Gastroesophageal sphincter (tissue), 4 donors: ENCODE measurements around the gene PTGIR. TPM values are rescaled to one million over a fixed set of nuclear protein-coding genes. Genes with fewer than 3 reads are reported as not detected.

Experiments
- ATAC-seq: fragments of 150-250 bp; one replicate; pipeline ENCODE4 v1.9.1; 2016; ENCODE audit warnings: mild to moderate bottlenecking, moderate library complexity
- H3K27ac ChIP-seq, 4 donors: fragments of 200-600 bp; sonication (generic) in 3 of 4; 1 replicate in 3 of 4; 2 replicates in 1 of 4; pipeline ENCODE4 v1.5.1; 2016 to 2019
- H3K27me3 ChIP-seq: fragments of 200-600 bp; sonication (generic); one replicate; pipeline ENCODE4 v1.5.1; 2019
- H3K36me3 ChIP-seq, 2 donors: fragments of 200-600 bp; sonication (generic); one replicate each; pipeline ENCODE4 v1.5.1; 2019; ENCODE audit warnings: control low read depth in 1 of 2
- H3K4me1 ChIP-seq, 3 donors: fragments of 200-600 bp; sonication (generic); 1 replicate in 2 of 3; 2 replicates in 1 of 3; pipeline ENCODE4 v1.5.1; 2016 to 2019; ENCODE audit warnings: control low read depth in 2 of 3
- H3K4me3 ChIP-seq, 2 donors: fragments of 200-600 bp; sonication (generic); one replicate each; pipeline ENCODE4 v1.5.1; 2019; ENCODE audit warnings: mild to moderate bottlenecking in 1 of 2, moderate library complexity in 1 of 2
- H3K9me3 ChIP-seq, 3 donors: fragments of 200-600 bp; sonication (generic); one replicate each; pipeline ENCODE4 v1.5.1; 2017 to 2019; ENCODE audit warnings: control low read depth in 2 of 3
- EP300 ChIP-seq: sonication (generic); formaldehyde crosslinking; IDR thresholded peaks from one replicate; pipeline ENCODE4 v1.6.1; 2017; ENCODE audit warnings: antibody characterized with exemption, mild to moderate bottlenecking
- POLR2A ChIP-seq, 2 donors: fragments of 450-650 bp; IDR thresholded peaks; one replicate each; pipeline ENCODE4 v1.6.1; 2017; ENCODE audit warnings: antibody characterized with exemption in 2 of 2, mild to moderate bottlenecking in 2 of 2, moderate library complexity in 1 of 2
- POLR2AphosphoS5 ChIP-seq: sonication (generic); formaldehyde crosslinking; IDR thresholded peaks from one replicate; pipeline ENCODE4 v1.6.1; 2017; ENCODE audit warnings: antibody characterized with exemption
- WGBS, 2 donors: methylation state at CpG; one replicate each; pipeline ENCODE4 v1.1.5; 2018; ENCODE audit warnings: low coverage in 1 of 2; 5-methylcytosine and 5-hydroxymethylcytosine counted together
- total RNA-seq, 4 donors: library from RNA; depleted of rRNA; stranded (reverse); fragments of >200 nt; gene quantifications; one replicate each; pipeline ENCODE4 v1.1.0, GENCODE V29; 2016
- TF ChIP-seq, protein P1 (sequence below), 4 experiments: fragments of 200-600 bp in 2 of 4; fragments of 450-650 bp in 2 of 4; sonication (generic) in 1 of 4; IDR thresholded peaks; one replicate each; pipeline ENCODE4 v1.5.1; 2017 to 2019; ENCODE audit warnings: antibody characterized with exemption in 4 of 4, mild to moderate bottlenecking in 2 of 4, moderate library complexity in 2 of 4

The PTGIR gene
- total RNA-seq, 4 donors from 2014 or later: 3.6 to 5.9 (median 4.3) TPM

DNA sequence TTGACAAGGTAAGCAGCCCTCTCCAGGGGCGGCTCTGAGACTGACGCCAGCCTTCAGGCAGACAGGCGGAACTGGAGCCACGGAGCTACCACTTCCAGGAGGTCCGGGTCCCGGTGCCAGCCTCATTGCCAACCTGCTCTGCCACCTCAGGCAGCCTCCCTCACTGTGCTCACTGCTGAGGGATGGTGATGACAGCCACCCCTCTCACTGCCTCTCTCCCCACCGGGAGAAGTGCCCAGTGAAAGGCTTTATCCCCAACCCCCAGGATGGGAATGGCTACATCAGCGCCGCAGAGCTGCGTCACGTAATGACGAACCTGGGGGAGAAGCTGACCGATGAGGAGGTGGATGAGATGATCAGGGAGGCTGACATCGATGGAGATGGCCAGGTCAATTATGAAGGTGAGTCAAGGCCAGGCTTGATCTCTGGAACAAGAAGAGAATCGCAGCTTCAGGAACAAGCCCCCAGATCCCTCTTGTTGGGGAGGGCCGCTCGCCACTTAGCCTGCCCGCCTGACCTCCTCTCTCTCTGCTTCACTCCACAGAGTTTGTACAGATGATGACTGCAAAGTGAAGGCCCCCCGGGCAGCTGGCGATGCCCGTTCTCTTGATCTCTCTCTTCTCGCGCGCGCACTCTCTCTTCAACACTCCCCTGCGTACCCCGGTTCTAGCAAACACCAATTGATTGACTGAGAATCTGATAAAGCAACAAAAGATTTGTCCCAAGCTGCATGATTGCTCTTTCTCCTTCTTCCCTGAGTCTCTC is 16.1 kb downstream of the PTGIR start:
- H3K36me3 ChIP-seq: peaks cover 0 to 53% of the 10 kb centered on the region in 2 donors
- H3K27ac ChIP-seq: no peak overlapping the region
- no peak overlapping the region for H3K4me3 ChIP-seq
- H3K9me3 ChIP-seq: no peaks in the 10 kb centered on the region
- no peak for ATAC-seq
- H3K4me1 ChIP-seq: peaks cover 0 to 44% (median 15%) of the 10 kb centered on the region in 3 donors
- WGBS, 2 donors: 93 to 94% methylated on average over 3 to 20 of the region's 27 CpGs
- no peaks in the 10 kb centered on the region for H3K27me3 ChIP-seq
- TF ChIP-seq, protein P1, sequence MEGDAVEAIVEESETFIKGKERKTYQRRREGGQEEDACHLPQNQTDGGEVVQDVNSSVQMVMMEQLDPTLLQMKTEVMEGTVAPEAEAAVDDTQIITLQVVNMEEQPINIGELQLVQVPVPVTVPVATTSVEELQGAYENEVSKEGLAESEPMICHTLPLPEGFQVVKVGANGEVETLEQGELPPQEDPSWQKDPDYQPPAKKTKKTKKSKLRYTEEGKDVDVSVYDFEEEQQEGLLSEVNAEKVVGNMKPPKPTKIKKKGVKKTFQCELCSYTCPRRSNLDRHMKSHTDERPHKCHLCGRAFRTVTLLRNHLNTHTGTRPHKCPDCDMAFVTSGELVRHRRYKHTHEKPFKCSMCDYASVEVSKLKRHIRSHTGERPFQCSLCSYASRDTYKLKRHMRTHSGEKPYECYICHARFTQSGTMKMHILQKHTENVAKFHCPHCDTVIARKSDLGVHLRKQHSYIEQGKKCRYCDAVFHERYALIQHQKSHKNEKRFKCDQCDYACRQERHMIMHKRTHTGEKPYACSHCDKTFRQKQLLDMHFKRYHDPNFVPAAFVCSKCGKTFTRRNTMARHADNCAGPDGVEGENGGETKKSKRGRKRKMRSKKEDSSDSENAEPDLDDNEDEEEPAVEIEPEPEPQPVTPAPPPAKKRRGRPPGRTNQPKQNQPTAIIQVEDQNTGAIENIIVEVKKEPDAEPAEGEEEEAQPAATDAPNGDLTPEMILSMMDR (IDR thresholded peaks at IDR 0.05): no peak
- TF ChIP-seq EP300: no peak

DNA sequence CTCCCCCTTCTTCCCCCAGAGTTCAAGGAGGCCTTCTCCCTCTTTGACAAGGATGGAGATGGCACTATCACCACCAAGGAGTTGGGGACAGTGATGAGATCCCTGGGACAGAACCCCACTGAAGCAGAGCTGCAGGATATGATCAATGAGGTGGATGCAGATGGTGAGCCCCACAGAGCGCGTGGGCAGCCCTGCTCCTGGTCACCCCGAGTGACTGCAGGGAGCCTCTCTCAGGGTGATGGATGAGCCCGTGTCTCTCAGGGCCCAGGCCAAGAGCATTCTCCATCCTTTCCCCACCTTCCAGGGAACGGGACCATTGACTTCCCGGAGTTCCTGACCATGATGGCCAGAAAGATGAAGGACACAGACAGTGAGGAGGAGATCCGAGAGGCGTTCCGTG is 16.7 kb downstream of the PTGIR start:
- H3K36me3 ChIP-seq: peaks cover 0 to 53% of the 10 kb centered on the region in 2 donors
- peaks cover 0 to 49% (median 21%) of the 10 kb centered on the region in 3 donors for H3K4me1 ChIP-seq
- H3K9me3 ChIP-seq: no peaks in the 10 kb centered on the region
- H3K27me3 ChIP-seq: no peaks in the 10 kb centered on the region
- H3K27ac ChIP-seq: peak overlapping the region in 1 of 4 donors; percentile 39
- no peak for ATAC-seq
- no peak overlapping the region for H3K4me3 ChIP-seq
- WGBS, 2 donors: no CpG with 5 or more reads among the region's 9 CpGs
- TF ChIP-seq POLR2AphosphoS5: no peak
- no peak for TF ChIP-seq POLR2A (IDR thresholded peaks at IDR 0.05)
- TF ChIP-seq EP300: no peak
- TF ChIP-seq, protein P1 (IDR thresholded peaks at IDR 0.05): no peak

DNA sequence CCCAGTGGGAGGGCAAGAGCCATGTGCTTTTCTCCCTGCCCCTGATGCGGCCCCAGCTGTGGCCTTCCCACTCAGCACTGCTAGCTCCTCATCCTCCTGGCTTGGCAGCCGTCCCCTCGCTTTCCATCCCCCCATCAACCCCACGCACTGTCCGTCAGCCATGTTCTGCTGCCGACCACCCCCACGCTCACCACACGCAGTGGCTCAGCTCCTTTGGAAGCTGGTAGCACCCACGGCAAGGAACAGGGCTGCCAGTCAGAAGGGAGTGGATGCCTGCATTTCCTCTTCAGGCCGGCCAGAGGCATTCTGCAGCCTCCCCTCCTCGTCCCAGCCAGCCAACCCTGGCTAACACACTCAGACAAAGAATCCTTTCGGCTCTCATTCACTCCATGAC is 17.4 kb downstream of the PTGIR start:
- H3K36me3 ChIP-seq: peaks cover 0 to 53% of the 10 kb centered on the region in 2 donors
- peak overlapping the region in 2 of 4 donors; percentile 19 to 39 for H3K27ac ChIP-seq
- peaks cover 0 to 57% (median 28%) of the 10 kb centered on the region in 3 donors for H3K4me1 ChIP-seq
- no peaks in the 10 kb centered on the region for H3K27me3 ChIP-seq
- TF ChIP-seq POLR2AphosphoS5: no peak
- TF ChIP-seq EP300: no peak
- TF ChIP-seq, protein P1 (IDR thresholded peaks at IDR 0.05): no peak
- TF ChIP-seq POLR2A (IDR thresholded peaks at IDR 0.05): no peak
- 63 to 83% methylated on average over 2 to 7 of the region's 12 CpGs for WGBS, 2 donors
- no peak overlapping the region for H3K4me3 ChIP-seq
- no peak for ATAC-seq
- H3K9me3 ChIP-seq: no peaks in the 10 kb centered on the region

DNA sequence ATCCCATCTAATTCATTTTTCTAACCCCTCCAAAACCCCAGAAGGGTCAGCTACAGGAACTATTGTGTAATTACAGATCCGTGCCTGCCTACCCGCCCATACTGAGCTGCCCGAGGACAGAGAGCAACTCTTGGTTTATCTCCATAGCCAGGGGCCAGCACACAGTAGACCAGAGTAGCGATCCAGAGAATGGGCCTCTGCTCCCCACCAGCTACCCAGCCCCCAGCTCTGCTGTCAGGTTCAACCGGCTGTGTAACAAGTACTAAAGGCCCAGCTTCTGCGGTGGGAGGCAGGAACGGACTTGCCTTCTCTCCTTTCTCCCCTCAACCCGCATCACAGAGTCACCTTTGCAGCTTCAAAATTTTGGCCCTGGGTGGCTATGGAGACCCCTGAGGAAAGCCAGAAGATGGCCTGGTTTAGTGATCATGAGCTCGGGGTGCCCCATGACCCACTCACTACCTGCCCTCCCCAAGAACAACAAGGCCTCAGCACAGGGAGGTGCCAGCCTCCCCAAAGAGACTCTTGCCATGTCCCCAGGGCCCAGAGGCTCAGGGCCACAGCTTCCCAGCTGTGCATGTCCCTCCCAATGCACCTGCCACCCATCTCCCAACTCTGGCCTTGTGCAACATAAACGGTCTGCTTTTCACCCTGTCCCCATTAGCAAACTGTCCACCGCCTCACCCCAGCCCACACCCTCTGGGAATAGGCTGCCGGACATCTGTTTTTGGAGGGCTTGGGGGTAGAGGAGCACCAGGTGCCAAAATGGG is 18.0 kb downstream of the PTGIR start:
- 65 to 67% methylated on average over 2 of the region's 12 CpGs for WGBS, 2 donors
- Histone ChIP-seq H3K4me3 (no peak overlapping the region), H3K9me3 (no peaks in the 10 kb centered on the region), H3K4me1 (peaks cover 0 to 62% (median 29%) of the 10 kb centered on the region in 3 donors), H3K36me3 (peaks cover 0 to 53% of the 10 kb centered on the region in 2 donors), H3K27me3 (no peaks in the 10 kb centered on the region), H3K27ac (peak overlapping the region in 2 of 4 donors; percentile 19 to 39)
- no peak for ATAC-seq
- TF ChIP-seq EP300: no peak
- TF ChIP-seq POLR2AphosphoS5: no peak
- TF ChIP-seq, protein P1 (IDR thresholded peaks at IDR 0.05): no peak
- no peak for TF ChIP-seq POLR2A (IDR thresholded peaks at IDR 0.05)
